GM19193 (cell line): ENCODE measurements around the gene TPT1.
A peak's percentile ranks its signal among the peaks of the same experiment; 100 is the strongest.

Source experiments
- POLR2A ChIP-seq: IDR thresholded peaks from 4 replicates; pipeline ENCODE4 v1.6.1; 2011; ENCODE audit not compliant: insufficient read depth, insufficient read length; ENCODE audit errors: extremely low read depth

Gene TPT1

GRCh38 chr13:45341034-45341798 is at the start of gene TPT1:
TPT1 (minus strand) TSS chr13:45341183; CDS start chr13:45341069, 114 bp downstream.
- TF ChIP-seq POLR2A: peak; percentile 98

GRCh38 chr13:45388664-45389063 is 47.7 kb upstream of the TPT1 start:
- no peak for TF ChIP-seq POLR2A

- TF ChIP-seq POLR2A: no peak
Measured at GRCh38 chr13:45385907-45386553, 45.0 kb upstream of the TPT1 start.

- no peak for TF ChIP-seq POLR2A
Measured at GRCh38 chr13:45385320-45385719, 44.3 kb upstream of the TPT1 start.

- TF ChIP-seq POLR2A: no peak
Measured at GRCh38 chr13:45384474-45385174, 43.6 kb upstream of the TPT1 start.

GRCh38 chr13:45381196-45381595 is 40.2 kb upstream of the TPT1 start:
- TF ChIP-seq POLR2A: no peak

GRCh38 chr13:45374917-45375316 is 33.9 kb upstream of the TPT1 start:
- TF ChIP-seq POLR2A: no peak

GRCh38 chr13:45373162-45373547 is 32.2 kb upstream of the TPT1 start:
- no peak for TF ChIP-seq POLR2A

GRCh38 chr13:45372189-45373161 is 31.5 kb upstream of the TPT1 start:
- no peak for TF ChIP-seq POLR2A

- TF ChIP-seq POLR2A: no peak
Measured at GRCh38 chr13:45370922-45371406, 30.0 kb upstream of the TPT1 start.

GRCh38 chr13:45369116-45369515 is 28.1 kb upstream of the TPT1 start:
- TF ChIP-seq POLR2A: no peak

GRCh38 chr13:45368571-45368970 is 27.6 kb upstream of the TPT1 start:
- no peak for TF ChIP-seq POLR2A

GRCh38 chr13:45368005-45368404 is 27.0 kb upstream of the TPT1 start:
- no peak for TF ChIP-seq POLR2A

- no peak for TF ChIP-seq POLR2A
Measured at GRCh38 chr13:45367358-45367757, 26.4 kb upstream of the TPT1 start.

- TF ChIP-seq POLR2A: no peak
Measured at GRCh38 chr13:45365558-45365885, 24.5 kb upstream of the TPT1 start.

GRCh38 chr13:45364876-45365557 is 24.0 kb upstream of the TPT1 start:
- no peak for TF ChIP-seq POLR2A
